H9 (cell line): Measurements from ENCODE around the gene ZFP91. TPM values are rescaled to one million over a fixed set of nuclear protein-coding genes. Genes with fewer than 3 reads are reported as not detected.

ENCODE experiments used
- DNase-seq: peaks from one replicate; pipeline ENCODE4 v3.0.0-alpha.2; 2017
- H2AFZ ChIP-seq: one replicate; pipeline ENCODE4 v1.6.1; 2013; ENCODE audit warnings: mild to moderate bottlenecking, low read length, control low read depth, moderate library complexity
- H2AK5ac ChIP-seq: 2 replicates; pipeline ENCODE4 v1.6.1; 2013; ENCODE audit warnings: low read length, control low read depth, mixed read lengths; ENCODE audit not compliant: insufficient read length
- H2BK120ac ChIP-seq: one replicate; pipeline ENCODE4 v1.6.1; 2013; ENCODE audit warnings: low read depth, mild to moderate bottlenecking, low read length, control low read depth, inconsistent platforms; ENCODE audit not compliant: poor library complexity, severe bottlenecking
- H2BK12ac ChIP-seq: 2 replicates; pipeline ENCODE4 v1.6.1; 2013; ENCODE audit warnings: low read length, control low read depth, mixed read lengths, low read depth; ENCODE audit not compliant: insufficient read length
- H2BK15ac ChIP-seq: 2 replicates; pipeline ENCODE4 v1.6.1; 2013; ENCODE audit warnings: low read depth, low read length, control low read depth
- H2BK20ac ChIP-seq: one replicate; pipeline ENCODE4 v1.6.1; 2013; ENCODE audit warnings: low read depth, mild to moderate bottlenecking, low read length, control low read depth, inconsistent platforms; ENCODE audit not compliant: poor library complexity, severe bottlenecking
- H2BK5ac ChIP-seq: 2 replicates; pipeline ENCODE4 v1.6.1; 2013; ENCODE audit warnings: low read length, control low read depth, mixed read lengths; ENCODE audit not compliant: insufficient read length
- H3K14ac ChIP-seq: 2 replicates; pipeline ENCODE4 v1.6.1; 2013; ENCODE audit warnings: low read length, control low read depth; ENCODE audit not compliant: insufficient read depth
- H3K18ac ChIP-seq: 2 replicates; pipeline ENCODE4 v1.6.1; 2013; ENCODE audit warnings: low read depth, mild to moderate bottlenecking, mixed read lengths, low read length, control low read depth; ENCODE audit not compliant: insufficient read length
- H3K23ac ChIP-seq: 2 replicates; pipeline ENCODE4 v1.6.1; 2013; ENCODE audit warnings: low read length, control low read depth, mixed read lengths, low read depth; ENCODE audit not compliant: insufficient read length
- H3K23me2 ChIP-seq: 2 replicates; pipeline ENCODE4 v1.6.1; 2013; ENCODE audit warnings: low read depth, mild to moderate bottlenecking, mixed read lengths, low read length, control low read depth; ENCODE audit not compliant: insufficient read length, poor library complexity, severe bottlenecking
- H3K27ac ChIP-seq: 2 replicates; pipeline ENCODE4 v1.5.1; 2013; ENCODE audit warnings: low read length, control low read depth, mixed read lengths, low read depth; ENCODE audit not compliant: insufficient read length
- H3K27me3 ChIP-seq: 2 replicates; pipeline ENCODE4 v1.6.1; 2013; ENCODE audit warnings: low read length, control low read depth, inconsistent platforms; ENCODE audit not compliant: insufficient read depth
- H3K4ac ChIP-seq: 2 replicates; pipeline ENCODE4 v1.6.1; 2013; ENCODE audit warnings: low read depth, mild to moderate bottlenecking, control low read depth, inconsistent platforms, low read length, moderate library complexity
- H3K4me1 ChIP-seq: 2 replicates; pipeline ENCODE4 v1.6.1; 2013; ENCODE audit warnings: low read length, control low read depth, inconsistent platforms; ENCODE audit not compliant: insufficient read depth
- H3K4me2 ChIP-seq: 2 replicates; pipeline ENCODE4 v1.6.1; 2013; ENCODE audit warnings: low read length, control low read depth, mixed read lengths; ENCODE audit not compliant: insufficient read length, insufficient read depth
- H3K56ac ChIP-seq: 2 replicates; pipeline ENCODE4 v1.6.1; 2013; ENCODE audit warnings: low read depth, mild to moderate bottlenecking, mixed read lengths, low read length, control low read depth; ENCODE audit not compliant: insufficient read length
- H3K79me1 ChIP-seq: 2 replicates; pipeline ENCODE4 v1.6.1; 2013; ENCODE audit warnings: low read depth, mild to moderate bottlenecking, moderate library complexity, low read length, control low read depth, inconsistent platforms; ENCODE audit not compliant: insufficient read depth, poor library complexity, severe bottlenecking
- H3K79me2 ChIP-seq: 2 replicates; pipeline ENCODE4 v1.6.1; 2013; ENCODE audit warnings: low read length, control low read depth, inconsistent platforms; ENCODE audit not compliant: insufficient read depth
- H3K9ac ChIP-seq: 2 replicates; pipeline ENCODE4 v1.6.1; 2013; ENCODE audit warnings: low read length, control low read depth, mixed read lengths; ENCODE audit not compliant: insufficient read length; ENCODE audit errors: extremely low read depth
- H3K9me3 ChIP-seq: one replicate; pipeline ENCODE4 v1.6.1; 2013; ENCODE audit warnings: low read depth, low read length, inconsistent platforms; ENCODE audit not compliant: control insufficient read depth
- H3T11ph ChIP-seq: one replicate; pipeline ENCODE4 v1.6.1; 2013; ENCODE audit warnings: mild to moderate bottlenecking, low read length, control low read depth, inconsistent platforms
- H4K20me1 ChIP-seq: one replicate; pipeline ENCODE4 v1.6.1; 2013; ENCODE audit not compliant: control insufficient read depth, insufficient read length, insufficient read depth
- H4K5ac ChIP-seq: 2 replicates; pipeline ENCODE4 v1.6.1; 2013; ENCODE audit warnings: low read depth, mild to moderate bottlenecking, mixed read lengths, low read length, control low read depth; ENCODE audit not compliant: insufficient read length
- H4K8ac ChIP-seq: replicated peaks from 2 replicates; pipeline ENCODE4 v1.6.1; 2013; ENCODE audit warnings: low read length, control low read depth, mixed read lengths, low read depth; ENCODE audit not compliant: insufficient read length
- H4K91ac ChIP-seq: 2 replicates; pipeline ENCODE4 v1.6.1; 2013; ENCODE audit warnings: low read depth, mild to moderate bottlenecking, moderate library complexity, mixed read lengths, low read length, control low read depth; ENCODE audit not compliant: insufficient read length
- H3K27ac Mint-ChIP-seq, 3 experiments: 2 replicates in 2 of 3; 3 replicates in 1 of 3; pipeline ENCODE4 v1.8.0; 2020 to 2021; ENCODE audit warnings: mixed read lengths in 3 of 3, mild to moderate bottlenecking in 1 of 3, moderate library complexity in 1 of 3
- H3K27me3 Mint-ChIP-seq: 2 replicates; pipeline ENCODE4 v1.8.0; 2021; ENCODE audit warnings: low read depth, mild to moderate bottlenecking, moderate library complexity, mixed read lengths
- H3K36me3 Mint-ChIP-seq, 3 experiments: 2 replicates in 2 of 3; 3 replicates in 1 of 3; pipeline ENCODE4 v1.8.0; 2020 to 2021; ENCODE audit warnings: low read depth in 3 of 3, mixed read lengths in 3 of 3; ENCODE audit not compliant: insufficient read depth in 1 of 3
- H3K4me1 Mint-ChIP-seq, 2 experiments: 2 replicates each; pipeline ENCODE4 v1.8.0; 2020; ENCODE audit warnings: mixed read lengths in 2 of 2
- H3K4me3 Mint-ChIP-seq, 2 experiments: 2 replicates in 1 of 2; 3 replicates in 1 of 2; pipeline ENCODE4 v1.8.0; 2020 to 2021; ENCODE audit warnings: mild to moderate bottlenecking in 2 of 2, mixed read lengths in 2 of 2, moderate library complexity in 1 of 2
- H3K9me3 Mint-ChIP-seq, 2 experiments: 2 replicates in 1 of 2; 3 replicates in 1 of 2; pipeline ENCODE4 v1.8.0; 2020; ENCODE audit warnings: mild to moderate bottlenecking in 2 of 2, mixed read lengths in 2 of 2, moderate library complexity in 1 of 2
- CTCF ChIP-seq: fragments of 200-600 bp; sonication (generic); conservative IDR thresholded peaks from 3 replicates; pipeline ENCODE4 v1.8.0; 2021; ENCODE audit warnings: antibody characterized with exemption, mild to moderate bottlenecking
- WGBS: extraction: QIAGEN DNeasy Blood & Tissue Kit; methylation state at CpG from one replicate; pipeline ENCODE4 v1.1.7; 2013; ENCODE audit warnings: missing lambda C conversion rate, low lambda C conversion rate, mixed read lengths; ENCODE audit not compliant: insufficient read length; ENCODE audit errors: extremely low coverage; 5-methylcytosine and 5-hydroxymethylcytosine counted together
- total RNA-seq: library from RNA; stranded (reverse); gene quantifications from 2 replicates; pipeline ENCODE4 v1.2.1, GENCODE V29; 2021

The ZFP91 gene
- total RNA-seq, 1 experiment from 2014 or later: 32.9 TPM

DNA sequence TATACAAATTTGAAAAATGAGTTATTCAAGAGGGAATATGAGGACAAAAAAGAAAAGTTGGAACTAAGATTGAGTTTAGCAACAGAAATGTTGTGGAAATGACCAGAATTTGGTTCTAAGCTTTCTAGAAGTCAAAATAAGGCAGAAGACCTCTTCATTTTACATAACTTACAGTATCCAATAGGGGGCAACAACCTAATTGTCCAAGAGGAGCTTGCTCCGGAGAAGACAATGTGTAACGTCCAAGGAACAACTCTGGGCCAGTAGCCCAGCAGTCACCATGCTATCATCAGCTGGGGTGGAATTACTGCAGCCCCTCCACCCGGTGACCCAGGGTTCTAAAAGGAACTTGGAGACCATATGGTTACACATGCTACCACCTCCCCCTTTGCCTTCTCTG is 57.7 kb downstream of the ZFP91 start:
- Mint-ChIP-seq H3K36me3 (no peaks in the 10 kb centered on the region), H3K4me3 (no peak overlapping the region), H3K27me3 (no peaks in the 10 kb centered on the region; the same call in 1 of the 2 replicates), H3K4me1 (no peaks in the 10 kb centered on the region), H3K27ac (no peak overlapping the region), H3K9me3 (no peaks in the 10 kb centered on the region; a peak in 1 of 5 replicates)
- no peak overlapping the region for H3K4me2 ChIP-seq
- no peaks in the 10 kb centered on the region for H3K27me3 ChIP-seq
- no peak overlapping the region for H2BK12ac ChIP-seq
- no CpG with 5 or more reads among the region's 3 CpGs for WGBS
- no peak overlapping the region for H4K5ac ChIP-seq
- H3K4me1 ChIP-seq: peaks cover 11% of the 10 kb centered on the region; the same call in 1 of the 2 replicates
- no peak overlapping the region for H3K9ac ChIP-seq
- H3K79me2 ChIP-seq: no peaks in the 10 kb centered on the region
- H2AFZ ChIP-seq: no peak overlapping the region
- H3K23me2 ChIP-seq: no peaks in the 10 kb centered on the region
- no peaks in the 10 kb centered on the region for H4K20me1 ChIP-seq
- H3K79me1 ChIP-seq: no peaks in the 10 kb centered on the region
- no peaks in the 10 kb centered on the region for H3K9me3 ChIP-seq
- H2BK15ac ChIP-seq: no peak overlapping the region
- no peak overlapping the region for H4K8ac ChIP-seq
- no peak overlapping the region for H3K27ac ChIP-seq
- no peak overlapping the region for H3T11ph ChIP-seq
- H2BK20ac ChIP-seq: no peak overlapping the region
- H2AK5ac ChIP-seq: no peak overlapping the region
- H4K91ac ChIP-seq: no peak overlapping the region
- no peak overlapping the region for H2BK5ac ChIP-seq
- no peak overlapping the region for H3K23ac ChIP-seq
- H3K14ac ChIP-seq: no peak overlapping the region; the same call in 1 of the 2 replicates
- TF ChIP-seq CTCF: no peak
- DNase-seq: no peak
- H3K56ac ChIP-seq: no peak overlapping the region
- H2BK120ac ChIP-seq: no peak overlapping the region
- no peak overlapping the region for H3K18ac ChIP-seq
- no peak overlapping the region for H3K4ac ChIP-seq
